ENCODE measurements around the gene PI4KA.

The PI4KA gene

DNA sequence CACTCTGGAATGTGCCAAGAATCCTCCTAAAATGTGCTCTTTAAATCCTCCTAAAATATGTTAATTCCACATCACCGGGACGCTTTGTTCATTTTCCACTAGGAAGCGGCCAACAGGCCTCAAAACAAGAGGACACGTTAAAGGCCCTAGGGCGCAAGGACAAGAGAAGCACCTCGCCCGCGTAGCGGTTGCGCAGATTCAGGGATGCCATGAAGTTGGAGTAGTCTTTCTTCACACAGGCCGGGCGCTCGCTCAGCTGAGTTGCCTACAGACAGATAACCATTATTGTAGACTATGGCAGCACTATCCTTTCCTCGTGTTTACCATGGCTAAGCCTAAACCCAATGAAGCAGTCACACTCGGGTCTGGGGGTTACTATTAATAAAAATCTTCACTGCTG, 114.2 kb downstream of the PI4KA start:
- no peak for DNase-seq (ENCODE audit: low read depth in 1 of 2, low spot score in 1 of 2)
- Histone ChIP-seq H3K27ac (replicated peaks) (no peak overlapping the region), H3K4me3 (replicated peaks; ENCODE audit: insufficient read depth, low read length) (no peak overlapping the region), H3K27me3 (ENCODE audit: insufficient read depth, poor library complexity, severe bottlenecking) (no peaks in the 10 kb centered on the region)
- TF ChIP-seq, protein P1, sequence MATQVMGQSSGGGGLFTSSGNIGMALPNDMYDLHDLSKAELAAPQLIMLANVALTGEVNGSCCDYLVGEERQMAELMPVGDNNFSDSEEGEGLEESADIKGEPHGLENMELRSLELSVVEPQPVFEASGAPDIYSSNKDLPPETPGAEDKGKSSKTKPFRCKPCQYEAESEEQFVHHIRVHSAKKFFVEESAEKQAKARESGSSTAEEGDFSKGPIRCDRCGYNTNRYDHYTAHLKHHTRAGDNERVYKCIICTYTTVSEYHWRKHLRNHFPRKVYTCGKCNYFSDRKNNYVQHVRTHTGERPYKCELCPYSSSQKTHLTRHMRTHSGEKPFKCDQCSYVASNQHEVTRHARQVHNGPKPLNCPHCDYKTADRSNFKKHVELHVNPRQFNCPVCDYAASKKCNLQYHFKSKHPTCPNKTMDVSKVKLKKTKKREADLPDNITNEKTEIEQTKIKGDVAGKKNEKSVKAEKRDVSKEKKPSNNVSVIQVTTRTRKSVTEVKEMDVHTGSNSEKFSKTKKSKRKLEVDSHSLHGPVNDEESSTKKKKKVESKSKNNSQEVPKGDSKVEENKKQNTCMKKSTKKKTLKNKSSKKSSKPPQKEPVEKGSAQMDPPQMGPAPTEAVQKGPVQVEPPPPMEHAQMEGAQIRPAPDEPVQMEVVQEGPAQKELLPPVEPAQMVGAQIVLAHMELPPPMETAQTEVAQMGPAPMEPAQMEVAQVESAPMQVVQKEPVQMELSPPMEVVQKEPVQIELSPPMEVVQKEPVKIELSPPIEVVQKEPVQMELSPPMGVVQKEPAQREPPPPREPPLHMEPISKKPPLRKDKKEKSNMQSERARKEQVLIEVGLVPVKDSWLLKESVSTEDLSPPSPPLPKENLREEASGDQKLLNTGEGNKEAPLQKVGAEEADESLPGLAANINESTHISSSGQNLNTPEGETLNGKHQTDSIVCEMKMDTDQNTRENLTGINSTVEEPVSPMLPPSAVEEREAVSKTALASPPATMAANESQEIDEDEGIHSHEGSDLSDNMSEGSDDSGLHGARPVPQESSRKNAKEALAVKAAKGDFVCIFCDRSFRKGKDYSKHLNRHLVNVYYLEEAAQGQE (IDR thresholded peaks at IDR 0.05; ENCODE audit: insufficient replicate concordance, low read depth) = no peak
- TF ChIP-seq SPI1 (IDR thresholded peaks at IDR 0.05; ENCODE audit: borderline replicate concordance, low read depth) (no peak), GABPA (IDR thresholded peaks at IDR 0.05; ENCODE audit: low read depth) (no peak), POLR2AphosphoS5 (IDR thresholded peaks at IDR 0.05; ENCODE audit: low read depth) (no peak)
- TF ChIP-seq, protein P2, sequence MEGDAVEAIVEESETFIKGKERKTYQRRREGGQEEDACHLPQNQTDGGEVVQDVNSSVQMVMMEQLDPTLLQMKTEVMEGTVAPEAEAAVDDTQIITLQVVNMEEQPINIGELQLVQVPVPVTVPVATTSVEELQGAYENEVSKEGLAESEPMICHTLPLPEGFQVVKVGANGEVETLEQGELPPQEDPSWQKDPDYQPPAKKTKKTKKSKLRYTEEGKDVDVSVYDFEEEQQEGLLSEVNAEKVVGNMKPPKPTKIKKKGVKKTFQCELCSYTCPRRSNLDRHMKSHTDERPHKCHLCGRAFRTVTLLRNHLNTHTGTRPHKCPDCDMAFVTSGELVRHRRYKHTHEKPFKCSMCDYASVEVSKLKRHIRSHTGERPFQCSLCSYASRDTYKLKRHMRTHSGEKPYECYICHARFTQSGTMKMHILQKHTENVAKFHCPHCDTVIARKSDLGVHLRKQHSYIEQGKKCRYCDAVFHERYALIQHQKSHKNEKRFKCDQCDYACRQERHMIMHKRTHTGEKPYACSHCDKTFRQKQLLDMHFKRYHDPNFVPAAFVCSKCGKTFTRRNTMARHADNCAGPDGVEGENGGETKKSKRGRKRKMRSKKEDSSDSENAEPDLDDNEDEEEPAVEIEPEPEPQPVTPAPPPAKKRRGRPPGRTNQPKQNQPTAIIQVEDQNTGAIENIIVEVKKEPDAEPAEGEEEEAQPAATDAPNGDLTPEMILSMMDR (IDR thresholded peaks at IDR 0.05; ENCODE audit: insufficient read depth, low read length) = no peak

DNA sequence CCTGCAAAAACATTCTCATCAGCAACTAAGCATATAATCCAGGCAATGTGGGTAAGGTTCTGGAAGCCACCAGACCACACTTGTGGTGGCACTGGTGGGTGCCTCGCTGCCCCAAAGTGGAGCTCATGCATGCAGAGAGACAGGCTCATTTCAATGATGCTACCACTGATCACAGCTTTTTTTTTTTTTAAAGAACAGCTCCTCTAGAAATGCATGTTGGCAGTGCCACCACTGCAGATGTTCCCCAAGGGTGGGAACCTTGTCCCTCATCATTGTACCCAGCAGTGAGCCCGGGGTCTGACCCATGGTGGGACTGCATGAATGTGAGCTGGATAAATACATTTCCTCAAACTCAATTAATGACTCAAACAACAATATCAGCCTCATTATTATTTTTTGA, 115.8 kb downstream of the PI4KA start:
- no peaks in the 10 kb centered on the region for H3K27me3 ChIP-seq (ENCODE audit: insufficient read depth, poor library complexity, severe bottlenecking)
- no peak for TF ChIP-seq SPI1 (IDR thresholded peaks at IDR 0.05; ENCODE audit: borderline replicate concordance, low read depth)
- TF ChIP-seq, protein P2 (IDR thresholded peaks at IDR 0.05; ENCODE audit: insufficient read depth, low read length) = no peak
- TF ChIP-seq, protein P1 (IDR thresholded peaks at IDR 0.05; ENCODE audit: insufficient replicate concordance, low read depth) = no peak
- no peak for TF ChIP-seq GABPA (IDR thresholded peaks at IDR 0.05; ENCODE audit: low read depth)
- no peak for TF ChIP-seq POLR2AphosphoS5 (IDR thresholded peaks at IDR 0.05; ENCODE audit: low read depth)
- H3K27ac ChIP-seq (replicated peaks) = no peak overlapping the region
- no peak overlapping the region for H3K4me3 ChIP-seq (replicated peaks; ENCODE audit: insufficient read depth, low read length)
- no peak for DNase-seq (ENCODE audit: low read depth in 1 of 2, low spot score in 1 of 2)

DNA sequence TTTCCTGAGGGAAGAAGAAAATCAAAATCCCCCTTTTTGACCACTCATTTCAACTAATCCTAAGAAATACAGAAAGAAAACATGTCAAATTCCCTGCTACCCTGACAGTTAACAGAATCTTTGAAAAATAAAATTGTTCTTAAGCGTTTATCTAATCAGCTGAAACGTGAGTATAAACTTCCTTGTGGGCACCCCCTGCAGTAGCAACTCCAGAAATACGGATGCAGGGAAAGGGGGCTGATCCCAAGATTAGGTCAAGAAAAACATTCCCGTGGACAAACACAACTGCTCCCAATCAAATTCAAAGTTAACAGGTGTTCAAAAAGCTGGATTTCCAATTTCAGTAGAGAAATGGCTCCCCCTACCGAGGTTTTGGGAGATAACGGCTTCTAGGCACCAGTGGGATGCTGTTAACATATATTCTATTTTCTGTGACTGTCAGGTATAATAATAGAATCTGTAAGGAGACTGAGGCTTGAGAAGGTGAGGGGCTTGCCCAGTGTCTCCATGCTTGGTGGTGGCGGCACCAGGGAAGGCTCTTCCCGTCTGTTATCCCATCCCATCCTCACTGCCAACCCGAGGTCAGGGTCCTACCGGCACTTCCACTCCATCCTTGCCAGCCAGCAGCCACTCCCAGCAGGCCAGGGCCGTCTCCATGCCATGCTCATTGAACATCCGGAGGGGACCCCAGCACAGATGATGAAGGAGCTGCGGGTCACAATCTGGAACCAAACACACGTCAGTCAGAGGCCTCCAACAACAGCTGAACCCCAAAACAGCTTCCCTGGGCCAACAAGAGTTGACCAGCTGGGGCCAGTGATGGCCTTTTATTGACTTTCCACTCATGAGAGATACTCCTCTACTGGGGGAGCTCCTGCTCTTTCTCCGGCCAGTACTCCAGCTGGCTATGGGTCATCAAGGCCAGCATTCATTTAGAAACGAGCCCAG, 116.7 kb downstream of the PI4KA start:
- Histone ChIP-seq H3K27me3 (ENCODE audit: insufficient read depth, poor library complexity, severe bottlenecking) (no peaks in the 10 kb centered on the region), H3K27ac (replicated peaks) (no peak overlapping the region), H3K4me3 (replicated peaks; ENCODE audit: insufficient read depth, low read length) (no peak overlapping the region)
- peak in 1 of 2 experiments; percentile 40 for DNase-seq (ENCODE audit: low read depth in 1 of 2, low spot score in 1 of 2)
- TF ChIP-seq, protein P2 (IDR thresholded peaks at IDR 0.05; ENCODE audit: insufficient read depth, low read length) = peak; percentile 57
- TF ChIP-seq SPI1 (IDR thresholded peaks at IDR 0.05; ENCODE audit: borderline replicate concordance, low read depth) = no peak
- no peak for TF ChIP-seq POLR2AphosphoS5 (IDR thresholded peaks at IDR 0.05; ENCODE audit: low read depth)
- TF ChIP-seq, protein P1 (IDR thresholded peaks at IDR 0.05; ENCODE audit: insufficient replicate concordance, low read depth) = no peak
- no peak for TF ChIP-seq GABPA (IDR thresholded peaks at IDR 0.05; ENCODE audit: low read depth)

Data from HL-60 (cell line).